Endothelial cell of umbilical vein (primary cell): ENCODE results near the gene ACTR10. TPM values are rescaled to one million over a fixed set of nuclear protein-coding genes. Genes with fewer than 3 reads are reported as not detected.
A peak's percentile ranks its signal among the peaks of the same experiment; 100 is the strongest.

Source experiments
- BruUV-seq: library from RNA; stranded (reverse); fragments of 400-500 nt; replicated peaks from 2 replicates; lab custom pipeline; 2021; lab: Mats Ljungman, UMichigan
- CTCF ChIA-PET: fragments of 300-600, 350-600 bp; sonication (Branson Sonifier 250); formaldehyde crosslinking; loops from one replicate; lab custom pipeline; 2021; ENCODE audit warnings: antibody characterized with exemption, inconsistent platforms; lab: Charles Lee
- POLR2A ChIA-PET: fragments of 300-600, 350-600 bp; sonication (Branson Sonifier 250); formaldehyde crosslinking; loops from one replicate; lab custom pipeline; 2021; ENCODE audit warnings: antibody characterized with exemption, inconsistent platforms; lab: Charles Lee
- DNase-seq: peaks from one replicate; pipeline ENCODE4 v3.0.0-alpha.2; 2011; ENCODE audit warnings: low read depth, low spot score
- FAIRE-seq: peaks from 2 replicates; lab custom pipeline; 2011; peaks lifted over from hg19 to GRCh38; lab: Jason Lieb, UNC
- H2AFZ ChIP-seq: 2 replicates; pipeline ENCODE4 v1.6.0; 2012; ENCODE audit warnings: low read depth, low read length, control low read depth, inconsistent platforms
- H3K27ac ChIP-seq: 2 replicates; pipeline ENCODE4 v1.5.1; 2011; ENCODE audit warnings: low read depth, mild to moderate bottlenecking, control low read depth, low read length, moderate library complexity; ENCODE audit not compliant: insufficient read depth
- H3K27me3 ChIP-seq, 2 experiments: 2 replicates each; pipeline versions ENCODE4 v1.6.0 to v1.6.1; 2011; ENCODE audit warnings: low read length in 2 of 2, mixed read lengths in 1 of 2; ENCODE audit not compliant: control insufficient read depth in 2 of 2, insufficient read depth in 2 of 2
- H3K36me3 ChIP-seq, 2 experiments: 2 replicates in 1 of 2; 3 replicates in 1 of 2; pipeline ENCODE4 v1.5.1; 2011; ENCODE audit warnings: low read length in 2 of 2, mild to moderate bottlenecking in 1 of 2, moderate library complexity in 1 of 2; ENCODE audit not compliant: control insufficient read depth in 2 of 2, insufficient read depth in 2 of 2; ENCODE audit errors: extremely low read depth in 1 of 2
- H3K4me1 ChIP-seq: 3 replicates; pipeline ENCODE4 v1.5.1; 2011; ENCODE audit warnings: mild to moderate bottlenecking, low read length; ENCODE audit not compliant: control insufficient read depth, insufficient read depth; ENCODE audit errors: extremely low read depth
- H3K4me2 ChIP-seq: 2 replicates; pipeline ENCODE4 v1.6.1; 2011; ENCODE audit warnings: low read length, control low read depth, mixed read lengths; ENCODE audit not compliant: insufficient read depth
- H3K4me3 ChIP-seq, 3 experiments: fragments of 200-600 bp in 1 of 3; sonication (generic), shearing (Covaris generic) in 1 of 3; replicated peaks in 1 of 3; 2 replicates each; pipeline ENCODE4 v1.5.1; 2011 to 2016; ENCODE audit warnings: control low read depth in 3 of 3, low read length in 3 of 3, mild to moderate bottlenecking in 2 of 3, inconsistent platforms in 1 of 3, low read depth in 1 of 3, moderate library complexity in 1 of 3; ENCODE audit not compliant: insufficient read depth in 1 of 3
- H3K79me2 ChIP-seq: 2 replicates; pipeline ENCODE4 v1.6.0; 2012; ENCODE audit warnings: low read length, inconsistent platforms; ENCODE audit not compliant: control insufficient read depth, insufficient read depth
- H3K9ac ChIP-seq: replicated peaks from 2 replicates; pipeline ENCODE3; 2011; ENCODE audit warnings: low read length, control low read depth; ENCODE audit not compliant: insufficient read depth; ENCODE audit errors: extremely low read depth
- H3K9me1 ChIP-seq: replicated peaks from 3 replicates; pipeline ENCODE4 v1.6.0; 2011; ENCODE audit warnings: mild to moderate bottlenecking, low read length; ENCODE audit not compliant: control insufficient read depth, insufficient read depth; ENCODE audit errors: extremely low read depth
- H3K9me3 ChIP-seq: replicated peaks from 2 replicates; pipeline ENCODE4 v1.5.1; 2012; ENCODE audit warnings: low read length, inconsistent platforms; ENCODE audit not compliant: control insufficient read depth, insufficient read depth
- H4K20me1 ChIP-seq: replicated peaks from 2 replicates; pipeline ENCODE3; 2011; ENCODE audit warnings: mild to moderate bottlenecking, low read length; ENCODE audit not compliant: control insufficient read depth, insufficient read depth; ENCODE audit errors: extremely low read depth
- CTCF ChIP-seq, 2 donors: IDR thresholded peaks; 1 replicate in 1 of 2; 2 replicates in 1 of 2; pipeline ENCODE4 v1.5.1; 2011; ENCODE audit warnings: low read length in 2 of 2, mild to moderate bottlenecking in 2 of 2, moderate library complexity in 2 of 2, control low read depth in 1 of 2, inconsistent platforms in 1 of 2, low read depth in 1 of 2; ENCODE audit not compliant: insufficient read depth in 1 of 2; ENCODE audit errors: extremely low read depth in 1 of 2
- EZH2 ChIP-seq: IDR thresholded peaks from 2 replicates; pipeline ENCODE4 v1.6.1; 2012; ENCODE audit warnings: borderline replicate concordance, low read depth, mild to moderate bottlenecking, moderate library complexity, low read length, inconsistent platforms; ENCODE audit not compliant: severe bottlenecking
- GATA2 ChIP-seq: IDR thresholded peaks from 2 replicates; pipeline ENCODE4 v1.7.0; 2011; ENCODE audit warnings: low read depth, mild to moderate bottlenecking, moderate library complexity, mixed read lengths, low read length; ENCODE audit not compliant: insufficient read length, insufficient read depth
- JUN ChIP-seq: IDR thresholded peaks from 2 replicates; pipeline ENCODE4 v1.6.1; 2011; ENCODE audit warnings: borderline replicate concordance, low read depth; ENCODE audit not compliant: insufficient read length, insufficient read depth
- POLR2A ChIP-seq: IDR thresholded peaks from 2 replicates; pipeline ENCODE4 v1.6.1; 2012; ENCODE audit warnings: low read depth, mild to moderate bottlenecking, control low read depth, low read length
- POLR2AphosphoS5 ChIP-seq: IDR thresholded peaks from 2 replicates; pipeline ENCODE4 v1.6.1; 2012; ENCODE audit warnings: low read depth, mild to moderate bottlenecking, control low read depth, low read length, moderate library complexity; ENCODE audit not compliant: insufficient read depth
- dilution Hi-C: fragments of 300-500 bp; cut with MboI; formaldehyde crosslinking; loops from one replicate; pipeline ENCODE4 v1.15.0; 2019; ENCODE audit warnings: low sequenced_read_pairs; ENCODE audit not compliant: extremely low pct_ligation_motif_present
- intact Hi-C: fragments of 100-400 bp; cut with micrococcal nuclease; formaldehyde crosslinking; loops from one replicate; pipeline ENCODE4 v1.10.0; 2022
- polyA plus RNA-seq, 4 experiments: library from polyadenylated mRNA; depleted of rRNA in 3 of 4; stranded (reverse) in 3 of 4; unstranded in 1 of 4; fragments of >200 nt; gene quantifications; 2 replicates each; pipeline versions ENCODE4 v1.2.1 to v1.2.3, GENCODE V29; 2011 to 2012; ENCODE audit warnings: missing spikeins in 1 of 4
- total RNA-seq: library from RNA; stranded (reverse); gene quantifications from 2 replicates; pipeline ENCODE4 v1.2.3, GENCODE V29; 2021

ACTR10 gene
- total and polyA plus RNA-seq, 2 donors (not counting 3 experiments of a cell fraction or from before 2014, with no cell fraction given) = 28.6 to 67.3 TPM

GRCh38 chr14:58152014-58152857 lies 47.7 kb upstream of the ACTR10 start, which contains the start of gene ARMH4:
Gene ARMH4 (minus strand): TSS chr14:58152213. CDS start chr14:58139358, 12,855 bp downstream.
- FAIRE-seq = peak; percentile 77
- ChIA-PET CTCF (no interaction called here), POLR2A (no interaction called here)
- no peaks in the 10 kb centered on the region for H3K9me3 ChIP-seq
- dilution Hi-C loops (no loop called here), intact Hi-C loops (loop anchor here (1.0 to 5.0 kb wide), 2 partner anchors 45 to 48 kb away; partner anchors contain the start of gene ACTR10)
- no peaks in the 10 kb centered on the region for H3K9me1 ChIP-seq
- DNase-seq = peak; percentile 81
- H3K36me3 ChIP-seq = no peaks in the 10 kb centered on the region
- no peak for TF ChIP-seq POLR2A
- TF ChIP-seq GATA2 = no peak
- peak in 1 of 2 donors; percentile 11 for TF ChIP-seq CTCF (IDR thresholded peaks at IDR 0.05; ENCODE audit: extremely low read depth in 1 of 2, insufficient read depth in 1 of 2, low read depth in 1 of 2, low read length in 2 of 2)
- no peak for TF ChIP-seq EZH2
- TF ChIP-seq JUN = no peak
- TF ChIP-seq POLR2AphosphoS5 = no peak
- peak within 1 kb of the TSS; percentile 93 for H3K4me2 ChIP-seq
- H3K27me3 ChIP-seq = peaks cover 26 to 42% of the 10 kb centered on the region in 2 experiments
- BruUV-seq = no TSS peak
- H3K4me3 ChIP-seq = peak within 1 kb of the TSS; percentile 51 to 58 (median 56)
- no peak within 1 kb of the TSS for H3K9ac ChIP-seq
- no peaks in the 10 kb centered on the region for H3K79me2 ChIP-seq
- peak within 1 kb of the TSS; percentile 88 for H2AFZ ChIP-seq
- peaks cover 10% of the 10 kb centered on the region for H3K4me1 ChIP-seq
- H3K27ac ChIP-seq = no peak within 1 kb of the TSS
- H4K20me1 ChIP-seq = no peaks in the 10 kb centered on the region
